ENCODE measurements around the gene KRT34.
"Not testable (repeated sequence)": the region's sequence is repeated elsewhere in the genome, so short reads cannot be mapped to it uniquely, and the experiment has no call there.

The KRT34 gene

DNA sequence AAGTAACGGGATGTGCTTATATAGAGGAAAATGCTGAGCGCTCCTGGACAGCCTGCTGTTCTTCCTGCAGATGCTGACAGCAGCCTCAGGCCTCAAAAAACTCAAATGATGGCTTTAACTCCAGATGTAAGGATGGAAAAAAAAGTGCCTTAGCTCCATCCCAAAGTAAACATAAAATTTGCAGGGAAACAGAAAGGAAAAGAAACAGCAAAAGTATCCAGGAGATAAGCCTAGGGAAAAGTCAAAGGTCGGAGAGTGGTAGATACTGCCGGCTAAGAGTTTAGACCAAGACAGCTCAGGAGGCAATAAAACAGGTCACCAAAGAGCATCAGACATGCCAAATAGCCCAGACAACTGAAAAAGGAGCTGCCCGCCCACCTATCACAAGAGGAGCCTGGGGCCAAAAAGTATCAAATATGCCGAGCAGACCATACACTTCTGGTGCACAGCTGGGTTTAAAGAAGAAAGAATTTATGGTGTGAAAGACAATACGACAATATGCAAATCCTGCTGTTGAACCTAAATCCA lies 8.4 kb upstream of the KRT34 start:
- DNase-seq (ENCODE audit: low read depth), result no peak
- no peak overlapping the region for H3K4me3 ChIP-seq (ENCODE audit: low read depth, low read length)
- TF ChIP-seq, protein P1, sequence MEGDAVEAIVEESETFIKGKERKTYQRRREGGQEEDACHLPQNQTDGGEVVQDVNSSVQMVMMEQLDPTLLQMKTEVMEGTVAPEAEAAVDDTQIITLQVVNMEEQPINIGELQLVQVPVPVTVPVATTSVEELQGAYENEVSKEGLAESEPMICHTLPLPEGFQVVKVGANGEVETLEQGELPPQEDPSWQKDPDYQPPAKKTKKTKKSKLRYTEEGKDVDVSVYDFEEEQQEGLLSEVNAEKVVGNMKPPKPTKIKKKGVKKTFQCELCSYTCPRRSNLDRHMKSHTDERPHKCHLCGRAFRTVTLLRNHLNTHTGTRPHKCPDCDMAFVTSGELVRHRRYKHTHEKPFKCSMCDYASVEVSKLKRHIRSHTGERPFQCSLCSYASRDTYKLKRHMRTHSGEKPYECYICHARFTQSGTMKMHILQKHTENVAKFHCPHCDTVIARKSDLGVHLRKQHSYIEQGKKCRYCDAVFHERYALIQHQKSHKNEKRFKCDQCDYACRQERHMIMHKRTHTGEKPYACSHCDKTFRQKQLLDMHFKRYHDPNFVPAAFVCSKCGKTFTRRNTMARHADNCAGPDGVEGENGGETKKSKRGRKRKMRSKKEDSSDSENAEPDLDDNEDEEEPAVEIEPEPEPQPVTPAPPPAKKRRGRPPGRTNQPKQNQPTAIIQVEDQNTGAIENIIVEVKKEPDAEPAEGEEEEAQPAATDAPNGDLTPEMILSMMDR (IDR thresholded peaks at IDR 0.05; ENCODE audit: insufficient read depth, low read depth, low read length, missing control alignments), result no peak

DNA sequence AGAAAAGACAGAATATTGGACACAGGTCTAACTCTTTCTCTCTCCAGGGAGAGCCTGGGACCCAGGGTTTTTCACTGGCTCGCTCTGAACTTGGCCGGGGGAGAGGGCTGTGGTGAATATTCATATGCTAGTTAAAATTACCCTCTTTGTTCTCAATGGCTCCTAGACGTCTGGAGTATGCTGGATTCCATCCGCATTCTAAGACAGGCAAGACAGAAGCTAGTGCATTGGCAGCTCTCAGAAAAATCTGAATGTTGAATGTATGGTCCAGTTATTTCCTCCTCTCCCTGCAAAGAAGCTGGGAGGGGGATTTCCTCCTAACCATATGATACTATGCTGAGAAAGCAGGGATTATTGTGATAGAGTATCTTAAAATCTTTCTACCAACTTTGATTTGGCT lies 5.6 kb upstream of the KRT34 start:
- TF ChIP-seq, protein P1 (IDR thresholded peaks at IDR 0.05; ENCODE audit: insufficient read depth, low read depth, low read length, missing control alignments), result no peak
- no peak overlapping the region for H3K4me3 ChIP-seq (ENCODE audit: low read depth, low read length)
- no peak for DNase-seq (ENCODE audit: low read depth)

DNA sequence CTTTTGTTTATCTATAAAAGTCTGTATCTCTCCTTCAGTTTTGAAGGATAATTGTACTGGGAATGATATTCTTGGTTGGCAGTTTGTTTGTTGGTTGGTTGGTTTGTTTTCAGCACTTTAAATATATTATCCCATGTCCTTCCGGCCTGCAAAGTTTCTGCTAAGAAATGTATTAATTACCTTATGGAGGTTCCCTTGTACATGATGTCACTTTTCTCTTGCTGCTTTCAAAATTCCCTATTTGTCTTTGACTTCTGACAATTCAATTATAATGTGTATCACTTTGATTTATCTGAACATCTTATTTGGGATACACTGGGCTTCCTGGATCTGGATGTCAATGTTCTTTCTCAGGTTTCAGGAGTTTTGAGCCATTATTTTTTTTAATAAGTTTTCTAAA lies 4.1 kb upstream of the KRT34 start:
- H3K4me3 ChIP-seq (ENCODE audit: low read depth, low read length), result no peak overlapping the region
- TF ChIP-seq, protein P1 (IDR thresholded peaks at IDR 0.05; ENCODE audit: insufficient read depth, low read depth, low read length, missing control alignments), result no peak
- no peak for DNase-seq (ENCODE audit: low read depth)

DNA sequence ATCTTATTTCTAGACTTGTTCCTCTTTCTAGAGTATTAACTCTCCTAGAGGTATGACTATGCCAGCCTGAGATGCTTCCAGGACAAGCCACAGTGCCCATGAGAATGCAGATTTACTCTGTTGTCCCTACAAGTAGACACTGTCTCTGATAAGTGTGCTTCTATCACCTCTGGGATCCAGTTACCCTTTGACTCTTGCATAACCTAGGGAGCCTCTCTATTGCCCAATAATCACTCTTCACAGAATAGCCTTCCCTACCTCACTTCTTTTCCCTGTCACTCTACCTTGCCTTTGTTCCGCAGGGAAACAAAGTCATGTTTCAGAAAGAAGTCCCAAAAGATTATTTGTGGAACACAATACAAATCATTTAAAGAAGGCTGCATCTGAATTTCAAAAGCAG lies 1.6 kb upstream of the KRT34 start:
- TF ChIP-seq, protein P1 (IDR thresholded peaks at IDR 0.05; ENCODE audit: insufficient read depth, low read depth, low read length, missing control alignments), result no peak
- DNase-seq (ENCODE audit: low read depth), result no peak
- no peak overlapping the region for H3K4me3 ChIP-seq (ENCODE audit: low read depth, low read length)

DNA sequence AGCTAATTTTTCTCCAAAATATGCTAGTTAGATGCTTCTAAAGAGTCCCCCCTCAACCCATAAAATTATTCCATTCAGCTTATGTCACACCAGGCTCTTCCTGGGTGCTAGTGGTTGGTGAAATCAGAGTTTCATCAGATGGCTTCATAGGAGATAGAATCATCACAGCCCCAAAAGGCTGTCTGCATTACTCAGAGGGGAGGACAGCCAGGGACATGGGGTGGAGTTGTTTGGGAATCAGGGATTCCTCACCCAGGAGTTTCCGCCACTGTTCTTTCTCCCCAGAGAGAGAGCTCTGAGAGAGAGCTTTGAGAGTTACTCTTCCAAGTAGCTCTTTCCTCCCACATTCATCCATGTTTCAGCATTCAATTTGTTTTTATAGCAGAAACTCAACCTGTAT lies 288 bp upstream of the KRT34 start:
- H3K4me3 ChIP-seq (ENCODE audit: low read depth, low read length), result no peak overlapping the region
- TF ChIP-seq, protein P1 (IDR thresholded peaks at IDR 0.05; ENCODE audit: insufficient read depth, low read depth, low read length, missing control alignments), result no peak
- DNase-seq (ENCODE audit: low read depth), result no peak

DNA sequence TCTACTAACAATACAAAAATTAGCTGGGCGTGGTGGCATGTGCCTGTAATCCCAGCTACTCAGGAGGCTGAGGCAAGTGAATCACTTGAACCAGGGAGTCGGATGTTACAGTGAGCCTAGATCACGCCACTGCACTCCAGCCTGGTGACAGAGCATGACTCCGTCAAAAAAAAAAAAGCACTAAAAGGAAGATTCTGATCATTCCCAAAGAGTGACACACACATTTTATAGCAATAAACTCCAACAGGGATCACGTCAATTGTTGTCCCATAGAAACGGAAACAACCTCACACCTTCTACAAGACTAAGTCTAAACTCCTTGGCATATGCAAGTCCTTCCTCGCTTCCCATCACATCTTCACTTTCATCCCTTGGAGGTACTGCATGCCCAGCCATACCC lies 2.0 kb downstream of the KRT34 start:
- H3K4me3 ChIP-seq (ENCODE audit: low read depth, low read length); DNase-seq (ENCODE audit: low read depth): not testable (repeated sequence)

DNA sequence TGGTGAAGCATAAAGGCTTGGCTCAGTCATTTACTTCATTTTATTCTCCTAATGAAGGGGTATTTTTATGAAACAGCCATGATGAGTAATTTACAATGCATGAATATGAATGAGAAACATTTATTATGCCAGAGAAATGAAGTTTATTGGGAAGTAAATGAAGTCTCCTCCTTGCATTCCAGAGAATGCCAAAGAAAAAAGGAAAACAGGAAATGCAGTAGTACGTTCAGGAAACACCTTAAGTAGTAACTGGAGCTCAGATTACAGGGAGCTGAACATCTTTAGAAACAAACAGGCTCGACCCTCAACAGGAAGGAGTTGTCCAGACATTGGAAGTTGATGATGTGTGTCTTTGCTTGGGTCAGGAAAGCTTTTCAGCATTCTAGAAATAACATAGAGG lies 4.6 kb downstream of the KRT34 start:
- no peak for DNase-seq (ENCODE audit: low read depth)
- H3K4me3 ChIP-seq (ENCODE audit: low read depth, low read length), result no peak overlapping the region
- TF ChIP-seq, protein P1 (IDR thresholded peaks at IDR 0.05; ENCODE audit: insufficient read depth, low read depth, low read length, missing control alignments), result no peak

Data from GM12865 (cell line).